Measurements from ENCODE around the gene SMIM8. TPM values are rescaled to one million over a fixed set of nuclear protein-coding genes. Genes with fewer than 3 reads are reported as not detected.

SMIM8 gene
- polyA plus RNA-seq, 1 donor from 2014 or later, result 30.6 TPM

GRCh38 chr6:87287251-87287650, 35.1 kb upstream of the SMIM8 start:
- Histone ChIP-seq H3F3A (ENCODE audit: insufficient read depth, low read length, poor library complexity, severe bottlenecking) (no peaks in the 10 kb centered on the region), H3K36me3 (ENCODE audit: insufficient read depth, low read length) (no peaks in the 10 kb centered on the region)

GRCh38 chr6:87289571-87289970, 32.8 kb upstream of the SMIM8 start:
- no peaks in the 10 kb centered on the region for H3K36me3 ChIP-seq (ENCODE audit: insufficient read depth, low read length)
- H3K27me3 ChIP-seq (ENCODE audit: insufficient read depth, low read depth, low read length), result no peaks in the 10 kb centered on the region
- H3K4me3 ChIP-seq (ENCODE audit: low read length), result no peak overlapping the region
- no peaks in the 10 kb centered on the region for H3K79me2 ChIP-seq (replicated peaks; ENCODE audit: insufficient read depth, low read length)
- H3K9me2 ChIP-seq (ENCODE audit: insufficient read depth, low read length), result no peaks in the 10 kb centered on the region
- H3F3A ChIP-seq (ENCODE audit: insufficient read depth, low read length, poor library complexity, severe bottlenecking), result no peaks in the 10 kb centered on the region
- no peak overlapping the region for H3K4me2 ChIP-seq (ENCODE audit: low read length)
- no peak overlapping the region for H3K27ac ChIP-seq (ENCODE audit: low read length)
- no peak for TF ChIP-seq TAF1 (IDR thresholded peaks at IDR 0.05; ENCODE audit: low read depth)
- no peak for TF ChIP-seq MXI1 (conservative IDR thresholded peaks at IDR 0.05; ENCODE audit: poor library complexity, severe bottlenecking)
- TF ChIP-seq SMC3 (conservative IDR thresholded peaks at IDR 0.05; ENCODE audit: poor library complexity), result no peak
- no peak for TF ChIP-seq REST (IDR thresholded peaks at IDR 0.05; ENCODE audit: borderline replicate concordance)
- TF ChIP-seq POLR2AphosphoS5 (IDR thresholded peaks at IDR 0.05), result no peak
- no peak for TF ChIP-seq CTCF (IDR thresholded peaks at IDR 0.05; ENCODE audit: poor library complexity, severe bottlenecking)
- no peak for TF ChIP-seq EZH2 (IDR thresholded peaks at IDR 0.05; ENCODE audit: borderline replicate concordance, insufficient read depth, low read length, poor library complexity, severe bottlenecking)
- no peak for TF ChIP-seq EP300 (conservative IDR thresholded peaks at IDR 0.05; ENCODE audit: poor library complexity, severe bottlenecking)
- TF ChIP-seq RAD21 (conservative IDR thresholded peaks at IDR 0.05), result no peak
- no peak overlapping the region for H2AFZ ChIP-seq (ENCODE audit: low read depth, low read length)
- no peak overlapping the region for H3K9ac ChIP-seq (ENCODE audit: low read length)
- no peaks in the 10 kb centered on the region for H3K9me3 ChIP-seq (ENCODE audit: low read length)
- H4K20me1 ChIP-seq (ENCODE audit: insufficient read depth), result no peaks in the 10 kb centered on the region

More at GRCh38 chr6:87287251-87287650, 35.1 kb upstream of the SMIM8 start:
- TF ChIP-seq EZH2 (IDR thresholded peaks at IDR 0.05; ENCODE audit: borderline replicate concordance, insufficient read depth, low read length, poor library complexity, severe bottlenecking), result no peak
- TF ChIP-seq RAD21 (conservative IDR thresholded peaks at IDR 0.05), result no peak
- TF ChIP-seq CTCF (IDR thresholded peaks at IDR 0.05; ENCODE audit: poor library complexity, severe bottlenecking), result no peak
- no peak for TF ChIP-seq TAF1 (IDR thresholded peaks at IDR 0.05; ENCODE audit: low read depth)
- Histone ChIP-seq H3K4me3 (ENCODE audit: low read length) (no peak overlapping the region), H2AFZ (ENCODE audit: low read depth, low read length) (no peak overlapping the region), H4K20me1 (ENCODE audit: insufficient read depth) (no peaks in the 10 kb centered on the region), H3K9me2 (ENCODE audit: insufficient read depth, low read length) (no peaks in the 10 kb centered on the region), H3K79me2 (replicated peaks; ENCODE audit: insufficient read depth, low read length) (no peaks in the 10 kb centered on the region), H3K4me2 (ENCODE audit: low read length) (no peak overlapping the region), H3K9ac (ENCODE audit: low read length) (no peak overlapping the region), H3K27ac (ENCODE audit: low read length) (no peak overlapping the region), H3K27me3 (ENCODE audit: insufficient read depth, low read depth, low read length) (no peaks in the 10 kb centered on the region), H3K9me3 (ENCODE audit: low read length) (no peaks in the 10 kb centered on the region)

Measured in neural cell (in vitro differentiated cells).